ENCODE data around the gene ALK.

Gene ALK

DNA sequence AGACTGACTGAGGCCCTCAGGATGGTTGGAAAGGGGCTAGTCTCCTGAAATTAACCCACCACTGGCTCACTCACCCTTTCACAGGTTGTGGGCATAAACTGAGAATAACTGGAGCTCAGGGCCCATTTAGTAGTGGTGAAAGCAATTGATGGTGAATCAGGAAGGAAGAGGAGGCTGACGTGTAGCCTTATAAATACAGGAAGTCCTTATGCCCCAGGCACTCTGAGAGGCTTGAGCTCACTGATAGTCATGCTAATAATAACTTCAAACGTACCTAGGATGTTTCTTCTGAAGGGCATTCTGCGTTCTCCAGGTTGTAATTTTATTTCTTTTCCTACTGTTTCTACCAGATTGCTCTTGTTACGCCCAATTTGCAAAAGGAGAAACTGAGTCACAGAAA is 477.8 kb downstream of the ALK start:
- Histone ChIP-seq H3K27me3 (ENCODE audit: control insufficient read depth, insufficient read depth, low read length) (no peaks in the 10 kb centered on the region), H3K9ac (ENCODE audit: low read length) (no peak overlapping the region), H3K4me3 (ENCODE audit: low read depth, low read length) (no peak overlapping the region), H3K9me3 (ENCODE audit: control insufficient read depth, insufficient read depth, low read depth, low read length) (no peaks in the 10 kb centered on the region), H3K36me3 (ENCODE audit: control insufficient read depth, insufficient read depth, low read length) (no peaks in the 10 kb centered on the region), H3K27ac (ENCODE audit: low read depth, low read length) (no peak overlapping the region), H3K4me1 (ENCODE audit: control insufficient read depth, insufficient read depth, low read length) (peaks cover 25% of the 10 kb centered on the region)

DNA sequence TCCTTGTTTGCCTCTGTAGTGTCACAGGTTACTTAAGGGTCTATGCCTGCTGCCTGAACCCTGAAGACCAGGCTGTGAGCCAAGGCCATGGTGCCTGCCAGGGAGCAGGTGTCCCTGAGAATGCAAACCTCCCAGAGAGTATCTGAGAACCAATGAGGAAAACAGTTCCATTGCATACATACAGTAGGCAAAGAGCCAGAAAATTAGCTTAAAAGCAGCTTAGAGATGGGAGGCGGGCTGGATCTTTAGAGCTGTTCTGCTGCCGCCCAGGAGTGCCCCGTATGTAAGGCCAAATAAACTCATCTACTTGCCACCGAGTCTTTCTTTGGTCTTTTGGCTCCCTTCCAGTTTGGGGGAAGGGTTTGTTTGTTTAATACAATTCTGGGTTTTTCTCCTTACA is 478.2 kb downstream of the ALK start:
- no peaks in the 10 kb centered on the region for H3K27me3 ChIP-seq (ENCODE audit: control insufficient read depth, insufficient read depth, low read length)
- peaks cover 20% of the 10 kb centered on the region for H3K4me1 ChIP-seq (ENCODE audit: control insufficient read depth, insufficient read depth, low read length)
- H3K9me3 ChIP-seq (ENCODE audit: control insufficient read depth, insufficient read depth, low read depth, low read length) = no peaks in the 10 kb centered on the region
- H3K27ac ChIP-seq (ENCODE audit: low read depth, low read length) = no peak overlapping the region
- no peak overlapping the region for H3K4me3 ChIP-seq (ENCODE audit: low read depth, low read length)
- H3K9ac ChIP-seq (ENCODE audit: low read length) = no peak overlapping the region
- no peaks in the 10 kb centered on the region for H3K36me3 ChIP-seq (ENCODE audit: control insufficient read depth, insufficient read depth, low read length)

DNA sequence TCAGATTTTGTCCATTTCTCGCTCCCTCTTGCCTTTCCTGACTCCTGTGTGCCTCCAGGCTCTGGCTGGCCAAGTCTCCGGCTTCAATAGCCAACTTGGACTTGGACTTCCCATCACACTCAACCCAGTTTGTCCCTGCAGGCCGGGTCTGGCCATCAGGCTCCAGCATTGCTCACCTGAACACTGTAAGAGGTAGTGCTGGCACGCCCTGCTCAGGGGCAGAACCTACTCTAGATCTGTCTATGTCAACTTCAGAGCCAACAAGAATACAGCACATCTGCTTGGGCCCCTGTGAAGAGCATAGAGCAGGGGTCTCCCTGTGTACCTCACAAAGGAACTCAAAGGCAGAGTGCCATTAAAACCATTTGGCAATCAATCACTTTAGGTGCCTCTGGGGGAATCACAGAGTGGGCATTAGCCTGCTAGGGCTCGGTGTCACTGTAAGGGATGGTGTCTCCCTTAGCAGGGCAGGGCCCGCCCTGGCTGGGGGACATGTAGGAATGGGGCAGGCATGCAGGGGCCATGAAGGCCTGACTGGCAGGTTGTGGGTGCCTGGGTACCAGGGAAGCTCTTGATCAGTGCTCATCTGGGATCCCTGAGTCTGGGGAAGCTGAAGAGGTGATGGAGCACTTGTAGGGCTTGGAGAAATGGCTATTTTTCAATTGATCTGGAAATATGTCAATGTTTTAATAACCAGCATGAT is 480.3 kb downstream of the ALK start:
- Histone ChIP-seq H3K9ac (ENCODE audit: low read length) (no peak overlapping the region), H3K4me1 (ENCODE audit: control insufficient read depth, insufficient read depth, low read length) (peaks cover 13% of the 10 kb centered on the region), H3K36me3 (ENCODE audit: control insufficient read depth, insufficient read depth, low read length) (no peaks in the 10 kb centered on the region), H3K27me3 (ENCODE audit: control insufficient read depth, insufficient read depth, low read length) (no peaks in the 10 kb centered on the region), H3K4me3 (ENCODE audit: low read depth, low read length) (no peak overlapping the region), H3K9me3 (ENCODE audit: control insufficient read depth, insufficient read depth, low read depth, low read length) (no peaks in the 10 kb centered on the region), H3K27ac (ENCODE audit: low read depth, low read length) (no peak overlapping the region)

- no peak overlapping the region for H3K9ac ChIP-seq (ENCODE audit: low read length)
- H3K36me3 ChIP-seq (ENCODE audit: control insufficient read depth, insufficient read depth, low read length) = no peaks in the 10 kb centered on the region
- H3K27me3 ChIP-seq (ENCODE audit: control insufficient read depth, insufficient read depth, low read length) = no peaks in the 10 kb centered on the region
- no peak overlapping the region for H3K27ac ChIP-seq (ENCODE audit: low read depth, low read length)
- H3K9me3 ChIP-seq (ENCODE audit: control insufficient read depth, insufficient read depth, low read depth, low read length) = no peaks in the 10 kb centered on the region
- H3K4me3 ChIP-seq (ENCODE audit: low read depth, low read length) = no peak overlapping the region
- no peaks in the 10 kb centered on the region for H3K4me1 ChIP-seq (ENCODE audit: control insufficient read depth, insufficient read depth, low read length)
Measured at GRCh38 chr2:29433920-29434319, 487.5 kb downstream of the ALK start.

GRCh38 chr2:29433128-29433527 is 488.3 kb downstream of the ALK start:
- Histone ChIP-seq H3K4me3 (ENCODE audit: low read depth, low read length) (no peak overlapping the region), H3K9ac (ENCODE audit: low read length) (no peak overlapping the region), H3K36me3 (ENCODE audit: control insufficient read depth, insufficient read depth, low read length) (no peaks in the 10 kb centered on the region), H3K27ac (ENCODE audit: low read depth, low read length) (no peak overlapping the region), H3K27me3 (ENCODE audit: control insufficient read depth, insufficient read depth, low read length) (no peaks in the 10 kb centered on the region), H3K4me1 (ENCODE audit: control insufficient read depth, insufficient read depth, low read length) (no peaks in the 10 kb centered on the region), H3K9me3 (ENCODE audit: control insufficient read depth, insufficient read depth, low read depth, low read length) (no peaks in the 10 kb centered on the region)

GRCh38 chr2:29431485-29431884 is 489.9 kb downstream of the ALK start:
- Histone ChIP-seq H3K9me3 (ENCODE audit: control insufficient read depth, insufficient read depth, low read depth, low read length) (no peaks in the 10 kb centered on the region), H3K4me1 (ENCODE audit: control insufficient read depth, insufficient read depth, low read length) (no peaks in the 10 kb centered on the region), H3K9ac (ENCODE audit: low read length) (no peak overlapping the region), H3K27ac (ENCODE audit: low read depth, low read length) (no peak overlapping the region), H3K4me3 (ENCODE audit: low read depth, low read length) (no peak overlapping the region), H3K36me3 (ENCODE audit: control insufficient read depth, insufficient read depth, low read length) (no peaks in the 10 kb centered on the region), H3K27me3 (ENCODE audit: control insufficient read depth, insufficient read depth, low read length) (no peaks in the 10 kb centered on the region)

DNA sequence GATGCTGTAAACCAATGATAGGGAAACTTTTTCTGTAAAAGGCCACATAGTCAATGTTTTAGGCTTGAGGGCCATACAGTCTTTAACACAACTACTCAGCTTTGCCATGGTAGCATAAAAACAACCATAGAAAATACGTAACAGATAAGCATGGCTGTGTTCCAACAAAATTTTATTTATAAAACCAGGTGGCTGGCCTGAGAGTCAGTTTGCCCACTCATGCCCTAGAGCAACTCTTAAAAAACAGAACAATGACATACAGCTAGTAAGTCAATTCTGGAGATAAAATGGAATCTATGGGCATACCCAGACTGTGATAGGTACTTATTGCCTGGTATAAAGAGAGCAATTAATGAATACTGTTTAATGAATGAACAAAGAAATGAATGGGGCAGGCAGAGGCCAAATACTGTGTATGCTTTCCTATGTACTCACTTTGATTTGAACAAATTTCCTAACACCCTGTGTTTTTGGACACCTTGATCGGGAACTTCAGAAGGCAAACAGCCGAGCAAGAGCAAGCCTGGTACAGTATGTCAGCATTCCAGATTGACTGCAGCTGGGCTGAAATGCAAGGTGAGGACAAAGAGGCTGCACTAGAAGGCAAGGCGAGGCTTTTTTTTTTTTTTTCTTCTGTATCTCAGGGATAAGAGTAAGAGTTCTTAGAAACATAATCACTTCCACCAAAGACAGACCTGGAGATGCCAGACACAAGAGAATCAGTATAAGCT is 490.8 kb downstream of the ALK start:
- Histone ChIP-seq H3K36me3 (ENCODE audit: control insufficient read depth, insufficient read depth, low read length) (no peaks in the 10 kb centered on the region), H3K9me3 (ENCODE audit: control insufficient read depth, insufficient read depth, low read depth, low read length) (no peaks in the 10 kb centered on the region), H3K27ac (ENCODE audit: low read depth, low read length) (no peak overlapping the region), H3K27me3 (ENCODE audit: control insufficient read depth, insufficient read depth, low read length) (no peaks in the 10 kb centered on the region), H3K4me1 (ENCODE audit: control insufficient read depth, insufficient read depth, low read length) (no peaks in the 10 kb centered on the region), H3K4me3 (ENCODE audit: low read depth, low read length) (no peak overlapping the region), H3K9ac (ENCODE audit: low read length) (no peak overlapping the region)

- no peak overlapping the region for H3K4me3 ChIP-seq (ENCODE audit: low read depth, low read length)
- no peaks in the 10 kb centered on the region for H3K9me3 ChIP-seq (ENCODE audit: control insufficient read depth, insufficient read depth, low read depth, low read length)
- H3K36me3 ChIP-seq (ENCODE audit: control insufficient read depth, insufficient read depth, low read length) = no peaks in the 10 kb centered on the region
- H3K27me3 ChIP-seq (ENCODE audit: control insufficient read depth, insufficient read depth, low read length) = 0 out of 2 replicates have a peak, but pooled peaks cover under 1% of the 10 kb centered on the region
- peaks cover 2% of the 10 kb centered on the region; the same call in 1 of the 2 replicates for H3K4me1 ChIP-seq (ENCODE audit: control insufficient read depth, insufficient read depth, low read length)
- no peak overlapping the region for H3K27ac ChIP-seq (ENCODE audit: low read depth, low read length)
- H3K9ac ChIP-seq (ENCODE audit: low read length) = no peak overlapping the region
Measured at GRCh38 chr2:29426354-29426753, 495.0 kb downstream of the ALK start.

DNA sequence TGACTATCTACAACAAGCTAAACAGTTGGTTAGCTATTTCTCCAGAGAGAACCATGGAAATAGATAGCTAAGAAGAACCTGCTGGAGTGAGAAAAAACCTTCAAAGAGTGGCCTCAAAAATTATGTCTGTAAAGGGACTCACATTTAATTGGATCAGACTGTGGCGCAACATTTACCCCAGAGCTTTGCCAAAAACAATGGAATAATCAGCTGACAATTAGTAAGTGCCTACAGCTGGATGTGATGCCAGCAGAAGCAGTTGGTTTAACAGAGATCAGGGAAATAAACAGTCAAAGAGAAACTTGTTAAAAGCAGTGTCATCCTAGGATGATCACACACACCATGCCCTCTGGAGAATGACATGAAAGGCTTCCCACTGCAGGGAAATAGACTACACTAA is 495.5 kb downstream of the ALK start:
- no peaks in the 10 kb centered on the region for H3K36me3 ChIP-seq (ENCODE audit: control insufficient read depth, insufficient read depth, low read length)
- H3K27ac ChIP-seq (ENCODE audit: low read depth, low read length) = no peak overlapping the region
- H3K9me3 ChIP-seq (ENCODE audit: control insufficient read depth, insufficient read depth, low read depth, low read length) = no peaks in the 10 kb centered on the region
- peaks cover 7% of the 10 kb centered on the region; the same call in 1 of the 2 replicates for H3K4me1 ChIP-seq (ENCODE audit: control insufficient read depth, insufficient read depth, low read length)
- H3K9ac ChIP-seq (ENCODE audit: low read length) = no peak overlapping the region
- peaks cover 5% of the 10 kb centered on the region; the same call in 1 of the 2 replicates for H3K27me3 ChIP-seq (ENCODE audit: control insufficient read depth, insufficient read depth, low read length)
- H3K4me3 ChIP-seq (ENCODE audit: low read depth, low read length) = no peak overlapping the region

- peaks cover 16% of the 10 kb centered on the region for H3K4me1 ChIP-seq (ENCODE audit: control insufficient read depth, insufficient read depth, low read length)
- no peak overlapping the region for H3K9ac ChIP-seq (ENCODE audit: low read length)
- H3K4me3 ChIP-seq (ENCODE audit: low read depth, low read length) = no peak overlapping the region
- H3K36me3 ChIP-seq (ENCODE audit: control insufficient read depth, insufficient read depth, low read length) = no peaks in the 10 kb centered on the region
- no peak overlapping the region for H3K27ac ChIP-seq (ENCODE audit: low read depth, low read length)
- peaks cover 7% of the 10 kb centered on the region; the same call in 1 of the 2 replicates for H3K27me3 ChIP-seq (ENCODE audit: control insufficient read depth, insufficient read depth, low read length)
- H3K9me3 ChIP-seq (ENCODE audit: control insufficient read depth, insufficient read depth, low read depth, low read length) = no peaks in the 10 kb centered on the region
Measured at GRCh38 chr2:29423061-29423666, 498.2 kb downstream of the ALK start.

All from HUES6 (cell line).